OCI-M2 (cell line): ENCODE measurements around the gene KMT2D.

Experiments used
- DNase-seq: peaks from one replicate; lab custom pipeline; 2025; ENCODE audit not compliant: unreplicated experiment; lab: John Stamatoyannopoulos, UW

KMT2D gene

DNA sequence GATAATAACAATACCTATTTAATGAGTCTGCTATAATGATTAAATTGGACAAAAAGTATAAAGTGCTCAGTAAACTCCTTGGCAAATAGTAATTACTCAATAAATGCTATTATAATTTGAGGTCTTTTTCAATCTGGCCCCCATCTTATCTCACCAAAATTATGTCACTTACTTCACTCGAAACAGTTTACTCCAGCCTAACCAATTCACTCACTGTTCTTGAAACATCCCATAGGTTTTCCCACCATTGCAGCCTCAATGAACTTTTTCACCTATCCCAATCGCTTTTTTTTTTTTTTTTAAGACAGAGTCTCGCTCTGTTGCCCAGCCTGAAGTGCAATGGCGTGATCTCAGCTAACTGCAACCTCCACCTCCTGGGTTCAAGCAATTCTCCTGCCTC, 24.6 kb downstream of the KMT2D start:
- DNase-seq, result no peak

GRCh38 chr12:49034286-49034622, 26.3 kb downstream of the KMT2D start:
- no peak for DNase-seq

- DNase-seq, result no peak
Measured at GRCh38 chr12:49033611-49034285, 26.8 kb downstream of the KMT2D start.

DNA sequence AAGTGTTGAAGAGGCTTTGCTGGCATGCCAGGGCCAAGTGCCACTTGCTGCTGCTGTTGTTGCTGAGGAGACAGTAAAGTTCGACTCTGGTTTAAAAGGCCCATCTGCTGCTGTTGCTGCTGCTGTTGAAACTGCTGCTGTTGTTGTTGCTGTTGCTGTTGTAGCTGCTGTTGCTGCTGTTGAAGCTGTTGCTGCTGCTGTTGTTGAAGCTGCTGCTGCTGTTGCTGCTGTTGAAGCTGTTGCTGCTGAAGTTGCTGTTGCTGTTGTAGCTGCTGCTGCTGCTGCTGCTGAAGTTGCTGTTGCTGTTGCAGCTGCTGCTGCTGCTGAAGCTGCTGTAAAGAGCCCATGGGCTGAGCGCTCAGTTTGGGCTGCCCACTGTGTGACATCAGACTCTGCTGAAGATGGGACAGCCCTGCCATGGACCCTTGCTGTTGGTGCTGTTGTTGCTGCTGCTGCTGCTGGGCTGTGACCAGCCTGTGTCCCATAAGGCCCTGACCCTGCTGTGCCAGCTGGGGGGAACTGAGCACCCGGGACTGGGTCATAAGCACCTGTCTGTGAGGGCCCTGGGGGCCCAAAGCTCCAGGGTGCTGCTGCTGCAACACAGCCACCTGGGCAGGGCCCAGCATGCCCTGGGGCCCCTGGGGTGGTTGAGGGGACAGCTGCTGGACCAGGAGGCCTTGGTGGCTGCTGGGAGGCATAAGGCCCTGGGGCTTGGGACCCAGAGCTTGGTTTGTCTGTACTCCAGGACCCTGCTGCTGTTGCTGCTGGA, 27.7 kb downstream of the KMT2D start:
- DNase-seq, result no peak

- no peak for DNase-seq
Measured at GRCh38 chr12:49032276-49032675, 28.3 kb downstream of the KMT2D start.

DNA sequence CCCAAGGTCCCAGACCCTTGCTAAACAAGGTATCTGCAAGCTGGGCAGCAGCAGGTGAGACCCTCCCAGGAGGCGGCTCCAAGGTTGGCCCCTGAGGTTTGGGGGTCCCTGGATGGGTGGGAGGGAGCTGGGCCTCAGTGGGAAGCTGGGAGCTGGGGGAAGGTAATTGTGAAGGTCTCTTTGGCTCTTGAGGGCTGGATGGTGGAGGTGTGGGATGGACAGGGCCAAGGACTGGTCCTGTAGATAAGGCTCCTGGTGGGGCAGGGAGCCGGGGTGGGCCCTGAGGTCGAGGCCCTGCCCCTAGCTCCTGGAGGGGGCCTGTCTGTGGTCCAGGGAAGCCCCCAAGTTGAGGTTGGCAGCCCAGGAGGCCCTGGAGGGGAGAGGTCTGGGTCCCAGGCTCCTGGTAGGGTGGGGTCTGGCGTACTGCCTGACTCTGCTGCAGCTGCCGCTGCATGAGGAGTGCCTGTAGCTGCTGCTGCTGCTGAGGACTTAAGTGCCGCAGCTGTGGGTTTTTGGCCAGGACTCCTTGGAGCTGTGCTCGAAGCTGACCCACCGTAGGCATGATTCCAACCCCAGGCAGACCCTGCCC, 28.9 kb downstream of the KMT2D start:
- no peak for DNase-seq

- DNase-seq, result no peak
Measured at GRCh38 chr12:49030714-49031572, 29.7 kb downstream of the KMT2D start.

DNA sequence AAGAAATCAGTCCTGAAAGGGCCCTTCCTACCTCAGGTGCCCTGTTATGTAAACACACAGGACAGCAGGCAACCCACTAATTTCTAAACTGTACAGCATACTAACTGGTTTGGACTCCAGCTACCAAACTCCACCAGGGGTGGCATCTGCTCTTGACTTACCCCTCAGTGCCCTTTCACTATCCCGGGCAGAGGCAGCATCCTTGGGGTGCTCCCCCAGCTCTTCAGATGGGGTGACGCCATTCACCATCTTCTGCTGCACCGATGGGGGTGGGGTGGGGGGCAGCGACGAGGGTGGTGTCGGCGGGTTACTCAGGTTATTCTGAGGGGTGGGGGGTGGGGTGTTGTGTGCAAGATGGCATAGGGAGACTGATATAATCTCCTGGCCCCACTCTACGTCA, 30.5 kb downstream of the KMT2D start:
- no peak for DNase-seq

DNA sequence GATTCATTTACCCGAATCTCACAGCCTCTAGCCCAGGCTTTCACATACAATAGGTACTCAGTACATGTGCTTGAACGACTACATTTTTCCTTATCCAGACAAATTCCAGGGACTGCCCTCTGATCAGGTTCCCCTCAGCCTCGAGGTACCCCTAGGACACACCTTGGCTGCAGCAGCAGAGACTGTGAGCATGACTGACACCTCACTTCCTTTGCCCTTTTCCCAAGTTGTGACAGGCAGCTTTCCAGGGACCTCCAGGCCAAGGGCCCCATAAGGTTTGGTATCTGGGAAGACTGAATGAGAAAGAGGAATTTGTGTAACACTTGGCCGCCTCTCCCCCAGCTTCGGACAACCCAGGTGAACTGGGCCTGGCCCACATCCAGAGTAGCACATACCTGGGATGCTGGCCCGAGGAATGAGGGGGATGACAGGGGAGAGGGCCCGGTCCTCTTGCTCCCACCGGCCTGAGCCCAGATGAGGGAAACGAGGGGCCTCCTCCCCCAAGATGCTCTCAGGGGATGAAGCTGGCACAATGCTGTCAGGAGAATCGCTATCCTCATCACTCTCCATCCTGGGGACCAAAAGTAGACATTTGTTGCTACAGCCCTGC, 31.8 kb downstream of the KMT2D start:
- DNase-seq, result no peak

- DNase-seq, result no peak
Measured at GRCh38 chr12:49027846-49028555, 32.6 kb downstream of the KMT2D start.

DNA sequence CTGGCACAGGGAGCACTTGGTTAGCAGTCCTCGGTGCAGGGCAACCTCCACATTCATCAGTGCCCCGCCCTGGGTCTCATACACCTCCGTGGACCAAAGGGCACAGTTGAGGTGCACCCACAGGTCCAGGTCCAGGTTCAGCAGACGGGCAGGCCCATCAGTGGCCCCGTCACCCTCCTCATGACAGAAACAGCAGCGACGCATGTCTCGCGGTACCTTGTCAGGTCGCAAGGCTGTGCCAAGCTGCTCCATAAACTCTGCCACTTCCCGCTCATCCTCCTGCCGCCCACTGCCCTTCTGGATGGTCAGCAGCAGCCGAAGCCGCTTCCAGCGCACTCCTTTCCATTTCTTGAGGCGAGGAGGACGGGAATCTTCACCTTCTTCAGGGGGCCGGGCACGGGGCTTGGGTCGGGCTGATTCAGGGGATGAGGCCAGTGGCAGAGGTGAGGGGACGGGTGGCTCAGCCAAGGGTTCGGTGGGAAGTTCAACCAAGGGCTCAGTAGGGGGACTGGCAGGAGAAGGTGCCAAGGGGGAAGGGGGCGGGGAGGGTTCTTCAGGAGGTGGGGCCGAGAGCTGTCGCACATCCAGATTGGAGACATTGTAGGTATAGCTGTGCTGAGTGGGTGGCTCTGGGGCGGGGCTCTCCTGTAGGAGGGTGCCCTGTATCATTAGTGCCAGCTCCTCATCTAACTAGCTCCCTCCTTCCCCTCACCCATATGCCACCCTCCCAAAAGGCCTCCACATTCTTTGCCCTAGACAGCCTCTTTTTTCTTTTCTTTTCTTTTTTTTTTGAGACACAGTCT, 33.7 kb downstream of the KMT2D start:
- no peak for DNase-seq

GRCh38 chr12:49026101-49026500, 34.5 kb downstream of the KMT2D start:
- no peak for DNase-seq

- no peak for DNase-seq
Measured at GRCh38 chr12:49025463-49025862, 35.1 kb downstream of the KMT2D start.

DNA sequence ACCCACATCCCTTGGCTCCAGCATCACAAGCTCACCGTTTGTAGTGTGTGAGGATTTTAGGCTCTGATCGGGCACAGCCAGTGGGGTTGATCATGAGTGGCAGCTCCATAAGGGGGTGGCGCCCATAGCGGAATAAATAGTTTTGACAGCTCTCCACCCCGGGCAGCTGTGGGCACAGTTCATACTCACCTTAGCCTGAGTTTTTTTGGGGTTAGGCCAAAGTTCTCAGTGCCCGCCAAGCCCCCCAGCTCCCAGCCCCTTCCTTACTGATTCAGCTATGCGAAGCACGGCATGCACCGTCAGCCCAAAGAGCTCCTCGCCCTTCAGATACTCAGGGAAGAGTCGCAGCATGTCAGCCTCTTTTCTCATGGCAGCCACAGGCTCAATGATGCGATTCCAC, 36.1 kb downstream of the KMT2D start:
- DNase-seq, result no peak

DNA sequence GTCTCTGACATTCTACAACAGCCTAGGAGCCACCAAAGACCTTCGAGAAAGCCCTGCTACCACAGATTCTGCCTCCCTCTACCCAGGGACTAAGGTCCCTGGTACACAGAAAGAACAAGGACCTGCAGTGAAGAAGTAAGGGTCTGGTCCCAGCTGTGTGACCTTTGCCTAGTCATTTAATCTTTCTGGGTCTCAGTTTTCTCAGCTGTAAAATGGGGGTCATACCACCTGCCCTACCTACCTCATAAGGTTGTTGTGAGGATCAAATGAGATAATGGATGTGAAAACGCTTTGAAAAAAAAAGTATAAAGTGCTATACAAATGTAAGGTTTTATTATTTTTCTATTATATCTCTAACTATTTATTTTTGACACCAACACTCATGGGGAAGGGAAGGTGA, 36.8 kb downstream of the KMT2D start:
- no peak for DNase-seq

- no peak for DNase-seq
Measured at GRCh38 chr12:49022558-49023178, 37.9 kb downstream of the KMT2D start.

GRCh38 chr12:49021292-49021915, 39.2 kb downstream of the KMT2D start:
- no peak for DNase-seq

DNA sequence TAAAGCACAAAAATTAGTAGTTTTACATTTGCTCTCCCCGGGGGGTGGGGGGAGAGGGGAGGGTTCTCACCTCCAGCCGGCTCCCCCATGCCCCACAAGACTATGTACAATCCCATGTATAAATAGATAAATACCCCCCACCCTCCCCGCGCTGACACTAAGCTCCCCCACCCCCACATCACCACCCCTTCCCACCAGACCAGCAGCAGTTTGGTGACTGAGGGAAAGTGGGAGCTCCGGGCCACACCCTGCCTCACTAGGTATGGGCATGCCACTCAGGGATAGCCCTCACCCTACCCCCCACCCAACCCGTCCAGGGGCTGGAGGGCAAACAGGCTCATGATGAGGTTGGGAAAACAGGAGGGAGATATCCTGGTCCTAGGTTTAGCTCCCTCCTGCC, 40.2 kb downstream of the KMT2D start:
- no peak for DNase-seq
